GM21390 (cell line): Measurements from ENCODE around the gene STOML2.

Source experiments
- ATAC-seq: cut with Tn5 transposase; IDR thresholded peaks from one replicate; pipeline ENCODE4 v1.9.1; 2021; ENCODE audit not compliant: unreplicated experiment

The STOML2 gene

GRCh38 chr9:35073279-35073612 lies 29.7 kb downstream of the STOML2 start:
- no peak for ATAC-seq

- ATAC-seq = peak; percentile 78
These were observed 30.3 kb downstream of the STOML2 start, which contains the start of gene VCP for GRCh38 chr9:35072461-35073278. Gene VCP (minus strand): TSS chr9:35072625. CDS start chr9:35072353, 272 bp downstream.

GRCh38 chr9:35071814-35072460 lies 31.0 kb downstream of the STOML2 start:
- peak; percentile 59 for ATAC-seq

GRCh38 chr9:35070823-35071813 lies 31.8 kb downstream of the STOML2 start:
- ATAC-seq = no peak

- ATAC-seq = no peak
These were observed 33.9 kb downstream of the STOML2 start for GRCh38 chr9:35069020-35069419.

GRCh38 chr9:35067056-35067455 lies 35.9 kb downstream of the STOML2 start:
- no peak for ATAC-seq

- no peak for ATAC-seq
These were observed 42.3 kb downstream of the STOML2 start for GRCh38 chr9:35060548-35061207.

- ATAC-seq = no peak
These were observed 43.5 kb downstream of the STOML2 start for GRCh38 chr9:35059438-35059837.

GRCh38 chr9:35057271-35057620 lies 45.7 kb downstream of the STOML2 start:
- ATAC-seq = no peak

GRCh38 chr9:35056571-35057270 lies 46.2 kb downstream of the STOML2 start:
- no peak for ATAC-seq

- no peak for ATAC-seq
These were observed 47.9 kb downstream of the STOML2 start for GRCh38 chr9:35054871-35055644.

GRCh38 chr9:35054185-35054835 lies 48.6 kb downstream of the STOML2 start:
- ATAC-seq = no peak

GRCh38 chr9:35051069-35051967 lies 51.6 kb downstream of the STOML2 start:
- ATAC-seq = no peak
